ENCODE measurements around the gene C17orf113.

DNA sequence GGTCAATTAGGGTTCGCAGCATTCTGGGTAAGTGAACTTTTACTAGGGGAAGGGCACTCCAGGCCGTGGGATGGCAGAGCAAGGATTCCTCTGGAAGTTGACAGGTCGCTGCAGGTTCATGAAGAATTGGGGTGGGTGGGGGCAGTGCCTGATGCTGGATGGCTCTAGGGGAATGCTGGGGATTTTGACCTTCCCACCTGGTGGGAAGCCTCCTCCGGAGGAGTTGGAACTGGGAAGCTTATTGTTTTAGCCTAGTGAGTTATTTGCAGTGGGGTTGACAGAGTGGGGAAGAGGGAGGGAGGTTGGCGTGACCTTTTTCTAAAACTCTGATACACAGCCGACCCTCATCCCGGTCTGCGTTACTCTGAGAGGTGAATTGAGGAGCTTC lies 606 bp upstream of the C17orf113 start:
- TF ChIP-seq, protein P1, sequence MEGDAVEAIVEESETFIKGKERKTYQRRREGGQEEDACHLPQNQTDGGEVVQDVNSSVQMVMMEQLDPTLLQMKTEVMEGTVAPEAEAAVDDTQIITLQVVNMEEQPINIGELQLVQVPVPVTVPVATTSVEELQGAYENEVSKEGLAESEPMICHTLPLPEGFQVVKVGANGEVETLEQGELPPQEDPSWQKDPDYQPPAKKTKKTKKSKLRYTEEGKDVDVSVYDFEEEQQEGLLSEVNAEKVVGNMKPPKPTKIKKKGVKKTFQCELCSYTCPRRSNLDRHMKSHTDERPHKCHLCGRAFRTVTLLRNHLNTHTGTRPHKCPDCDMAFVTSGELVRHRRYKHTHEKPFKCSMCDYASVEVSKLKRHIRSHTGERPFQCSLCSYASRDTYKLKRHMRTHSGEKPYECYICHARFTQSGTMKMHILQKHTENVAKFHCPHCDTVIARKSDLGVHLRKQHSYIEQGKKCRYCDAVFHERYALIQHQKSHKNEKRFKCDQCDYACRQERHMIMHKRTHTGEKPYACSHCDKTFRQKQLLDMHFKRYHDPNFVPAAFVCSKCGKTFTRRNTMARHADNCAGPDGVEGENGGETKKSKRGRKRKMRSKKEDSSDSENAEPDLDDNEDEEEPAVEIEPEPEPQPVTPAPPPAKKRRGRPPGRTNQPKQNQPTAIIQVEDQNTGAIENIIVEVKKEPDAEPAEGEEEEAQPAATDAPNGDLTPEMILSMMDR (conservative IDR thresholded peaks at IDR 0.05; ENCODE audit: low read depth, low read length): no peak
- TF ChIP-seq EZH2 (IDR thresholded peaks at IDR 0.05; ENCODE audit: low read length, unreplicated experiment) (no peak), EZH2phosphoT487 (IDR thresholded peaks at IDR 0.05; ENCODE audit: borderline replicate concordance, low read length) (no peak)
